T47D (cell line): ENCODE results near the gene ADIPOR2.
A peak's percentile ranks its signal among the peaks of the same experiment; 100 is the strongest.

Source experiments
- DNase-seq, 2 experiments: peaks; one replicate each; pipeline versions ENCODE4 v3.0.0 to v3.0.0-alpha.2; 2011 to 2012; ENCODE audit warnings: low read depth in 1 of 2, low spot score in 1 of 2
- JUND ChIP-seq: IDR thresholded peaks from 2 replicates; pipeline ENCODE4 v1.6.1; 2012; ENCODE audit warnings: low read depth
- in situ Hi-C: cut with HindIII; loops from 2 replicates; pipeline ENCODE4 v1.10.0; 2016; ENCODE audit warnings: low sequenced_read_pairs, low pct_unique_long_range_greater_than_20kb

The ADIPOR2 gene

DNA sequence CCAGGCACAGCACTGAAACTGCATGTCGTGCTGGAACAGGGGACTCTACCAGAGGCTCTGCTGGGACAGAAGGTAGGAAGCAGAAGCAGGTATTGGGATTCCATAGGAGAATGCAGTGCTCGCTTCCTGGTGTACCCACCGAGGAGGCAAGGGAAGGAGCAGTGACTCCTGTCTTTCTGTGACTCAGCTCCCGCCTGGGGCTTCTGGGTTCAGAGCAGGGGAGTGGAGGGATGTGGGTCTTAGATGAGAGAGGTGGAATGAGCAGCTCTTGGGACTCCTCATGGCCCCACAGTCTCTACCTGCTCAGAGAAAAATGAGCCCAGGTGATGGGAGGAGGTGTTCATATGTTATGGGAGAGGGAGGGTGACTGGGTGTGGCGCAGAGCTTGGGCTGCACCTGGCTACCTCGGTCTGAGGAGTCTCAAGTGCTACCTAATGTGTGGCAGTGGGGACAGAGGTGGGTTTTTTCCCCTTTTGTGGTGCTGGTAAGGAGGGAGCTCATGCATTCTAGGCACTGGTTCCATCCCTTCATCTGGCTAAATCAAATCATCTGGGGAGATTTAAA, 35.6 kb upstream of the ADIPOR2 start:
- in situ Hi-C loops: no loop called here

DNA sequence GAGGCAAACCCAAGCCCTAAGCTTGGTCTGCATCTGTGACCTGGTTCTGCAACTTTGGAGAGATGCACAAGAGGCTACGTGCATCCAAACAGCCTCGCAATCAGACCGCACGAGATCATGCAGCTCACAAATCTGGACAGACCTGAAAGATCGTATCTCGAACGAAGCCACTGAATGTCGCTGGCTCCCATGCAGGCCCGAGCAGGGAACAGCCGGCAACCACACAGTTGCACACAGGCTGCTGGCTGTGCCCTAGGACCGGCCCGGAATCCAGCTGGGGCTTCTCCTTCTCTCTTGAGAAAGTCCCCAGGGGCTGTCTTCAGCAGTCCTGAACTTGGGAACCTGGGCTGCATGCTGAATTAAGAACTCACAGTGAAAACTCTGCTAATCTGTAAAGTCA, 34.0 kb upstream of the ADIPOR2 start:
- no peak for DNase-seq
- no peak for TF ChIP-seq JUND
- in situ Hi-C loops: no loop called here

More for the DNA sequence above, 35.6 kb upstream of the ADIPOR2 start:
- no peak for TF ChIP-seq JUND
- no peak for DNase-seq

DNA sequence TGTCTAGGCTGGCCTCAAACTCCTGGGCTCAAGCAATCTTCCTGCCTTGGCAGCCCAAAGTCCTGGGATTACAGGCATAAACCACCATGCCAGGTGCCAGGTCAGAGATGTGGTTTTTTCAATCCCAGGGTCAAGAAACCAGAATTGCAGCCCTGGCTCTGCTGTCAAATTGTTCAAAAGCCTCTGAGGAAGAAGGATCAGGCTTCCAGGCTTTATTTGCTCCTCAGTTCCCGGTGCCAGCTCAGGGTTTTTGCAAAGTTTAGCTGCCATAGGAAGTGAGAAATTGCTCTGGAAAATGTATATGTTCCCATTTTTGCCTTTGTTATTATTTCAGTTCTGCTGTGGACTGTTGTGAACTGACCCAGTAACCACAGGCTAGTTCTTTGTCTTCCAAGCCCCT, 33.2 kb upstream of the ADIPOR2 start:
- TF ChIP-seq JUND: no peak
- in situ Hi-C loops: no loop called here
- peak in 1 of 2 experiments; percentile 42 for DNase-seq

DNA sequence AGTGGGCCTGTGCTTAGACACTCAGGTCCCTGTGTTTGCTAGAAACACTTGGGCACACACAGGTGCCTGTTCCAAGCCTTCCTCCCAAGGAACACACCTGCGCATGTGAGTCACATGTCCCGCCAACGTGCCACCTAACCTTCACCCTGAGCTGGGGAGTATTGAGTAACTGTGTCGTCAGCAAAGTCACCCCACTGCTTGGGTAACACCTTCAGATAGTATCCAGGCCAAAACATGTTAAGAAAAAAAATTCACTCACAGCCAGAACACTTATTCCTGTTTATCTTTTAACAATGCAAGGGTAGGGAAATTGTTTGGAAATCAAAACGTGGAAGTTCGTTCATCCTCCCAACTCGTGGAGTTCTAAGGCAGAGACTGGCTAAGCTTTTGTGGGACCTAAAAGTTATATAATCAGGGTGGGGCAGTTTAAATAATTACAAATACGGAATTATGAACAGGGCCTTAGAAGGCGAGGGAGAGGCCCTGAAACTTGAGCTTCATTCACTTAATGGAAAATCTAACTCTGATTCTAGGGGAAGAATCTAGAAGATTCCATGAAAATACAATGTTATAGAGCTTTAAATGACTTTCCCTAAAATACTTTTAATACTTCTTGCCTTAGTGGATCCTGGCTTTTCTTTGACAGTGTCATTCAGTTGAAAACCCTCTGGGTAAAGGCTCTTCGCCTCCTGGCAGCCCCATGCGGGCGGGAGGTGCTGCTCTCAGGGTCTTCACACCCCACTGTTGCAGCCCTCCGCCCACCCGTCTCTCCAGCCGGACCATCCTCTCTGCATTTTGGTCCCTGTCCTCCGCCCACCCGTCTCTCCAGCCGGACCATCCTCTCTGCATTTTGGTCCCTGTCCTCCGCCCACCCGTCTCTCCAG, 30.3 kb upstream of the ADIPOR2 start:
- no peak for TF ChIP-seq JUND
- no peak for DNase-seq
- in situ Hi-C loops: no loop called here

DNA sequence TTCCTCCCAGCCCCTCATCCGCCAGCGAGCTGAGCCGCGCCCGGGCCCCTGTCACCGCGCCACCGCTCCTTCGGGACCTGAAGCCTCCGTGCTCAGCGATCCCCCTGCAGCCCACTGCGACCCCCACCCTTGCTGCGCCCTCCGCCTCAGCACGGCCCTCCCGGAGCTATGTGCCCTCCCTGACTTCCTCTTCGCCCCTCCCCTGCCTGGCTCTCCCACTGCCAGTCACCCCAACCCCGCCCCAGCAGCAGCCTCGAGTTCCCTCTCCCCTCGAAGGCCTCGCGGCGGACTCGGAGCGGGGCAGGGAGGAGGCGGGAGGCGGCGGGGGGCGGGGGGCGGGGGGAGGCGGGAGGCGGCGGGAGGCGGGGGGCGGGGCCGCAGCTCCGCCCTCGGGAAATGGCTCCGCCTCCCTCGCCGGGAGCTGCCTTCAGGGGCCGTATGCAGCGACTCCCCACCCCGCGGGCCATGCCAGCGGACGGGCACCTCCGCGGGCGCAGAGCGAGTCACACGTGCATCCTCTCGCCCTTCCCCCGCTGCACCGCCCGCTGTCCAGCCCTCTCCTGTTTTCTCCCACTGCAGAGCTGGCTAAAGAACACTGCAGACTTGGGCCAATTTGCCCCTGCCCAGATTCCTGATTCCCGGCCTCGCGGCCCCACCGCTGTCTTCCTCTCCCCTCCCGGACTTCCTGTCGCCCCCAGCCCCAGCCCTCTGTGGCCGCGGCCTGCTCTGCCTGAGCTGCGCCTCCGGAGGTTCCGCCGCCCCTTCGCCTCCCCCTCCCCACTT, 29.1 kb upstream of the ADIPOR2 start:
- in situ Hi-C loops: no loop called here
- DNase-seq: peak; percentile 46 to 83
- TF ChIP-seq JUND: no peak

DNA sequence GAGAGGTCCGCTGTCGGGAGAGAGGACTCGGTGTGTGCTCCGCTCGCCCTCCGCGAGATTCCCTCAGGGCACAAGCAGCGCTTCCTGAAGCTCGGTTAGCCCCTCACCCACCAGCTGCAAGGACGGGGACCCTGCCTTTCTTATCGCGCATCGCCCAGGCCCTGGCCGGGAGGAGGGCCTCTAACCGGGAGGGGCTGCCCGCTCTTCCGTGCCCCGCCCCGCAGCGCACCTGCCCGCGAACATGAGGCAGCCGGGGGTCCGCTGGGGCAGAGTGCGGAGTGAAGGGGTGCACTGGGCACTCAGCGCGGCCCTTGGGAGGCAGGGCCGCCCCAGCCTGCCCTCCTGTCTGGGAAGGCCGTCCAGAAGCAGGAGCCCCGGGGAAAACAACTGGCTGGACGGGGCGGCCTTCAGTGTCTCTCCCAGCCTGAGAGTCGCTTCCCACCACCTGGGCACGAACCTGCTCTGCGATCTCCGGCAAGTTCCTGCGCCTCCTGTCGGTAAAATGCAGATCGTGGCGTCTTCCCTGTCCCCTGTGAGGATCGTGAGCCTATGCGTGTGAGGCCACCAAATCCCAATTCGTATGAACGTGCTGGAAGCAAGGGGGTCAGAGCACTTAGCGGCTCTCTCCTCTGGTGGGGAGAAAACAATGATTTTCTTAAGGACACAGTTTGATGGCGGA, 28.0 kb upstream of the ADIPOR2 start:
- in situ Hi-C loops: no loop called here
- no peak for DNase-seq

DNA sequence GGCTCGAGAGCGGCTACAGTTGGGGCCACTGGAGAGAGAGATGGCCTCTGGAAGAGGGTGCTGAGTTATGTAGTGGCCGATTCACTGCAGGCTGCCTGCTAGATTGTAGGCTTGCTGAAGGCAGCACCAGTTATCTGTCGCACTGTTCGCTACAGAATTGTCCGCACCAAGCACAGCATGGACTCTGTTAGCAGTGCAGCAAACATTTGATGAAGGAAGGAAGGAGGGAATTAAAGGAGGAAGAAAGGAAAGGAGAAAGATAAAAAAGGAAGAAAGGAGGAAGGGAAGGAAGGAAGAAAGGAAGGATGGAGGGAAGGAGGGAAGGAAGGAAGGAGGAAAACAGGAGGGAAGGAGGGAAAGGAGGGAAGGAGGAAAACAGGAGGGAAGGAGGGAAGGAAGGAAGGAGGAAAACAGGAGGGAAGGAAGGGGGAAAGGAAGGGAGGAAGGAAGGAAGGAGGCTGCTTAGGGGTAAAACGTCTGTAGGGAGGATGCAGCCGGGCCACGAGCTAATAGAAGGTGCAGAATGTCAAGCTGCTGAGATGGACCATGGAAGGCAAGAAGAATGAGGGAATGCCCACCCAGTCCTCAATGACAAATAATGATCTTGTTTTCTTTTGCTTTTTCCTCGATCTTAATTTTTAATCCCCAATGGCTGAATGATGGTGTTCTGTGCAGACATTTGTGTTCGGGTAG, 27.3 kb upstream of the ADIPOR2 start:
- no peak for DNase-seq
- in situ Hi-C loops: no loop called here
- TF ChIP-seq JUND: no peak

More for the DNA sequence above, 28.0 kb upstream of the ADIPOR2 start:
- no peak for TF ChIP-seq JUND

DNA sequence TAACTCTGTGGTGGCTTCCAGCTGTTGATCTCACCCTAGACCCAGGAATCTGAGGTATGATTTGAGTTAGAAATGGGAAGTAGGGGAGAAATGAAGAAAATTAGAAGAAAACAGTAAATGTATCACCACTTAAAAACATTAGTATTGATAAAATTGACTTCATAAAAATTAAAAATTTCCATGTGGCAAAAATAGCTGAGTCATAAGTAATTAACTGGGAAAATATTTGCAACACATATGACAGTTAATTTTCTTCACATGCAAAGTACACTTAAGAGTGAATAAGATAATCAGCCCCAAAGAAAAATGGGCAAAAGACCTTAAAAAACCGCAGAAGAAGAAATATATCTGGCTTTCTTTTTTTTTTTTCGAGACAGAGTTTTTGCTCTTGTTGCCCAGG, 25.5 kb upstream of the ADIPOR2 start:
- in situ Hi-C loops: no loop called here
- DNase-seq: no peak
- no peak for TF ChIP-seq JUND

DNA sequence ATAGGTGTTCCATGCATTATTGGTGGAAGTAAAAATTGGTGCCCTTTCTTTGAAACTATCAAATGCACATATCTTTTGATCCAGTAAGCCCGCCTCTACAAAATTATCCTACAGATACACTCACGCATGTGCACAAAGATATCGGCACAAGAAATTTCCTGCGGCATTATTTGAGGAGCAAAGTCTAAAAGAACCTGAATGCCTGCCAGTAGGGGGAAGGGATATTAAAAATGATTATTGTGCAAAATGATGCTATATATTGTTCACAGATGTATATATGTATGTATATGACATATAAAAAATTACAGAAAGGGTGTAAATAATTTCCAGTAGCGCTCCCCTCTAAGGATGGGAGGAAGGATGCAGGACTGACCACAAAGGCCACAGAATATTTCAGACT, 24.7 kb upstream of the ADIPOR2 start:
- TF ChIP-seq JUND: no peak
- DNase-seq: no peak
- in situ Hi-C loops: no loop called here

DNA sequence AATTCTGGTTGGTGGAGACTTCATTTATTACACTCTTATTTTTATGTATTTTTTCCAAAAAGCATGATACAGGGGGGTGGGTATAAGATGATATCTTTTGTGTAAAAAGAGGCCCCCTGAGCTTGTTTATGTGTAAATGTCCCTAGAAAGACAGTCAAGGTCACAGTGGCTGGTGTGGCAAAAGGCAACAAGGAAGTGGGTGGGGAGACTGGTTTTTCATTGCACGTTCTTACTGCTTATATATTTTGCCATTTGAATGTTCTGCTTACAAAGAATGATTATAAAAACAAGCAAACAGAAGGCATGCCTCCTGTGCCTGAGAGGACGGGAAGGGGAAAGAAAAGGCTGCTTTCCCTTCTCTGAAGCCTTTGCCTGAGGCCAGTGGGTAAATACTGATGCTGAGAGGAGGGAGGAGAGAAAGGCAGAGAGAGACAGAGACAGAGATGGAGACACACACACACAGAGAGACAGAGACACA, 24.1 kb upstream of the ADIPOR2 start:
- in situ Hi-C loops: no loop called here
- DNase-seq: peak in 1 of 2 experiments; percentile 18
- no peak for TF ChIP-seq JUND

DNA sequence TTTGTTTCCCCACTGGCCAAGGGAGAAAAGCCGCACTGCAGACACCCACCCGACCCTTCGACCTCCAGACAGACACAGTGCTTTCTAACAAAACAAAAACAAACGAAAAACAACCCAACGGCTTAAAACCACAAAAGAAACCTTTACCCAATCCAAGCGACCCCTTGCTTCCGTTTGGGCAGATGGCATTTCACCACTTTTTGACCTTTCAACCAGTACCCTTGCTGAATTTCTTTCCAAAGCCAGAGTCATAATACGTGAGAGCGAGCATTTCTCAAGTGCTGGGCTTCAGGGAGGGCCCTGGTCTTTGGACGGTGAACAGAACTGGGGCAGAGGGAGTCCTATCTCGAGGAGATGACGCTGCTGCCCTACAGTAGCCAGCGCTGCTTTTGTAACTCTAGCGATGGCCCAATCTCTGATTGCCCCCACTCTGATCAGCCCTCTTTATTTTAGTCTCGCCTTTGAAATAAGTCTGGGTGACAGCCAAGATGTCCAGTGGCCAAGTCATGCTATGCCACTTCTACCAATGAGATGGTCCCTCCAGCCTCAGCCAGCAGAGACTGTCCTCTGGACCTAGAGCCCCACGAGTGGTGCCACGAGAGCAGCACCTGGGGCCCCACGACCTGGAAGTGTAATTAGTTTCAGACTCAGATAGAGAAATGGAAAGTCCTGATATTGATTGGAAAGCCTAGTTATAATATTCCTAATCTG, 21.9 kb upstream of the ADIPOR2 start:
- in situ Hi-C loops: no loop called here
- no peak for TF ChIP-seq JUND
- no peak for DNase-seq
